ENCODE results near the gene CDC42EP2. TPM values are rescaled to one million over a fixed set of nuclear protein-coding genes. Genes with fewer than 3 reads are reported as not detected.

CDC42EP2 gene
- total and polyA plus RNA-seq, 2 donors (not counting 3 experiments of a cell fraction or from before 2014, with no cell fraction given) = 23.9 to 26.4 TPM

DNA sequence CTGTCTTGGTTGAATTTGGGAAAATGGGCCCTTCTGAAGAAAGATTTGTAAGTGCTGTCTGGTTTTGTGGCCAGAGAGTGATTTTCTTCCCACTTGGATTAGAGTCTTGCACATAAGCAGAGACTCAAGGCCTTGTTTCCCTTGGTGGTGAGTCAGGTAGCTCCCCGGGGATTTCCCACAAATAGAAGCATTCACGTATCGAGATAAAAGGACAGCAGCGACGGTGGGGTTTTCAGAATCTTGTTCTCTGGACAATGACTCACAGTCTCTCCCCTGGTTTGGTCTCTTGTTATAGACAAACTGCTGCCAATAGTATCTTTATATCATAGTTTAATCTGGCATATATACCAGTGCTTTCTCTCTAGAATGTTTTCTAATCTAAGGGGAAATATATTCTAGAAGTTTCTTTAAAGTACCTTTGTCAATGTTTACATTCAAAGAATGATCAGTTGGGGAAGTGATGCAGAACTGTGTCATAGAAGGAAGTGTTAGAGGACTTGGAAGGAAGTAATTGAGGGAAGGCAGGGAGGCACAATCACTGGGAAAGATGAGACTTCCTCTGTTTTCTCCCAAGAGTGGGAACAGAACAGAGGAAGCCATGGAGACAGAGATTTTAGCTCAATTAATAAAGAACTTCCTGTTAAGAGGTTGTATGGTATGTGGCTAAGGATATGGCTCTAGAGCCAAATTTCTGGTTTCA, 34.8 kb upstream of the CDC42EP2 start:
- Histone ChIP-seq H3K36me3 (ENCODE audit: control insufficient read depth in 2 of 2, extremely low read depth in 1 of 2, insufficient read depth in 2 of 2, low read length in 2 of 2) (peaks cover 3 to 6% of the 10 kb centered on the region in 2 experiments), H3K27me3 (ENCODE audit: control insufficient read depth in 2 of 2, insufficient read depth in 2 of 2, low read length in 2 of 2) (no peaks in the 10 kb centered on the region), H3K4me2 (ENCODE audit: insufficient read depth, low read length) (peak overlapping the region; percentile 40), H3K9me3 (replicated peaks; ENCODE audit: control insufficient read depth, insufficient read depth, low read length) (no peaks in the 10 kb centered on the region), H3K27ac (ENCODE audit: insufficient read depth, low read depth, low read length) (peak overlapping the region; percentile 86), H3K4me1 (ENCODE audit: control insufficient read depth, extremely low read depth, insufficient read depth, low read length) (peaks cover 47% of the 10 kb centered on the region), H3K79me2 (ENCODE audit: control insufficient read depth, insufficient read depth, low read length) (peaks cover 3% of the 10 kb centered on the region), H3K9me1 (replicated peaks; ENCODE audit: control insufficient read depth, extremely low read depth, insufficient read depth, low read length) (no peaks in the 10 kb centered on the region), H2AFZ (ENCODE audit: low read depth, low read length) (no peak overlapping the region), H4K20me1 (replicated peaks; ENCODE audit: control insufficient read depth, extremely low read depth, insufficient read depth, low read length) (no peaks in the 10 kb centered on the region), H3K4me3 (replicated peaks in 1 of 3; ENCODE audit: insufficient read depth in 1 of 3, low read depth in 1 of 3, low read length in 3 of 3) (no peak overlapping the region), H3K9ac (replicated peaks; ENCODE audit: extremely low read depth, insufficient read depth, low read length) (peak overlapping the region; percentile 44)
- POLR2A ChIA-PET = interaction anchor here (1.0 to 1.2 kb wide), 3 partner anchors 12 to 54 kb away, joined by 3 to 6 read pairs (median 4); partner anchors contain the start of gene DPF2
- CTCF ChIA-PET = interaction anchor here (0.9 to 12.3 kb wide), 8 partner anchors 12 to 231 kb away, joined by 3 to 625 read pairs (median 4); partner anchors contain the start of genes CDC42EP2 and POLA2
- peak; percentile 89 for FAIRE-seq
- intact Hi-C loops (cut with micrococcal nuclease) = loop anchor here (1.0 kb wide), 2 partner anchors 11 to 35 kb away; no protein-coding TSS in a partner anchor
- peak; percentile 89 for DNase-seq (ENCODE audit: low read depth, low spot score)
- BruUV-seq (replicated peaks) = no TSS peak
- TF ChIP-seq, protein P1, sequence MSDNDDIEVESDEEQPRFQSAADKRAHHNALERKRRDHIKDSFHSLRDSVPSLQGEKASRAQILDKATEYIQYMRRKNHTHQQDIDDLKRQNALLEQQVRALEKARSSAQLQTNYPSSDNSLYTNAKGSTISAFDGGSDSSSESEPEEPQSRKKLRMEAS (IDR thresholded peaks at IDR 0.05; ENCODE audit: insufficient read depth, insufficient read length) = no peak
- peak; percentile 79 for TF ChIP-seq POLR2AphosphoS5 (IDR thresholded peaks at IDR 0.05; ENCODE audit: insufficient read depth, low read depth, low read length)
- peak; percentile 82 for TF ChIP-seq GATA2 (IDR thresholded peaks at IDR 0.05; ENCODE audit: insufficient read depth, insufficient read length, low read depth, low read length)
- peak; percentile 92 for TF ChIP-seq FOS (IDR thresholded peaks at IDR 0.05; ENCODE audit: borderline replicate concordance, insufficient read depth, low read length)
- TF ChIP-seq, protein P2, sequence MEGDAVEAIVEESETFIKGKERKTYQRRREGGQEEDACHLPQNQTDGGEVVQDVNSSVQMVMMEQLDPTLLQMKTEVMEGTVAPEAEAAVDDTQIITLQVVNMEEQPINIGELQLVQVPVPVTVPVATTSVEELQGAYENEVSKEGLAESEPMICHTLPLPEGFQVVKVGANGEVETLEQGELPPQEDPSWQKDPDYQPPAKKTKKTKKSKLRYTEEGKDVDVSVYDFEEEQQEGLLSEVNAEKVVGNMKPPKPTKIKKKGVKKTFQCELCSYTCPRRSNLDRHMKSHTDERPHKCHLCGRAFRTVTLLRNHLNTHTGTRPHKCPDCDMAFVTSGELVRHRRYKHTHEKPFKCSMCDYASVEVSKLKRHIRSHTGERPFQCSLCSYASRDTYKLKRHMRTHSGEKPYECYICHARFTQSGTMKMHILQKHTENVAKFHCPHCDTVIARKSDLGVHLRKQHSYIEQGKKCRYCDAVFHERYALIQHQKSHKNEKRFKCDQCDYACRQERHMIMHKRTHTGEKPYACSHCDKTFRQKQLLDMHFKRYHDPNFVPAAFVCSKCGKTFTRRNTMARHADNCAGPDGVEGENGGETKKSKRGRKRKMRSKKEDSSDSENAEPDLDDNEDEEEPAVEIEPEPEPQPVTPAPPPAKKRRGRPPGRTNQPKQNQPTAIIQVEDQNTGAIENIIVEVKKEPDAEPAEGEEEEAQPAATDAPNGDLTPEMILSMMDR (IDR thresholded peaks at IDR 0.05; ENCODE audit: extremely low read depth in 1 of 2, insufficient read depth in 1 of 2, low read depth in 1 of 2, low read length in 2 of 2) = no peak
- TF ChIP-seq POLR2A (IDR thresholded peaks at IDR 0.05; ENCODE audit: low read depth, low read length) = peak; percentile 55
- peak; percentile 51 for TF ChIP-seq JUN (IDR thresholded peaks at IDR 0.05; ENCODE audit: borderline replicate concordance, insufficient read depth, insufficient read length, low read depth)
- no peak for TF ChIP-seq MYC (IDR thresholded peaks at IDR 0.05; ENCODE audit: low read depth, low read length)
- TF ChIP-seq EZH2 (IDR thresholded peaks at IDR 0.05; ENCODE audit: borderline replicate concordance, low read depth, low read length, severe bottlenecking) = no peak
- dilution Hi-C loops (cut with MboI; ENCODE audit: extremely low pct_ligation_motif_present, low sequenced_read_pairs) = no loop called here

Measured in endothelial cell of umbilical vein (primary cell).